Activated CD4-positive, alpha-beta T cell treated with anti-CD3 and anti-CD28 coated beads for 36 hours (primary cell): ENCODE results near the gene SLC25A42. TPM values are rescaled to one million over a fixed set of nuclear protein-coding genes. Genes with fewer than 3 reads are reported as not detected.
"Not testable (repeated sequence)": the region's sequence is repeated elsewhere in the genome, so short reads cannot be mapped to it uniquely, and the experiment has no call there.

Experiments
- ATAC-seq: fragments of 200-7000 bp; cut with Tn5 transposase; one replicate; pipeline ENCODE4 v1.10.0; 2021; ENCODE audit warnings: mild to moderate bottlenecking, moderate library complexity
- CTCF ChIA-PET: fragments of 350-600 bp; sonication (Branson Sonifier 250); formaldehyde crosslinking; loops from one replicate; lab custom pipeline; 2021; ENCODE audit warnings: antibody characterized with exemption; lab: Charles Lee
- POLR2A ChIA-PET: fragments of 350-600 bp; sonication (Branson Sonifier 250); formaldehyde crosslinking; loops from one replicate; lab custom pipeline; 2021; ENCODE audit warnings: antibody characterized with exemption, inconsistent platforms; lab: Charles Lee
- DNase-seq: peaks from one replicate; pipeline ENCODE4 v3.0.0-alpha.2; 2020
- H3K27ac Mint-ChIP-seq: one replicate; pipeline ENCODE4 v1.8.0; 2021; ENCODE audit warnings: mixed read lengths
- H3K27me3 Mint-ChIP-seq: one replicate; pipeline ENCODE4 v1.8.0; 2021; ENCODE audit warnings: mixed read lengths
- H3K36me3 Mint-ChIP-seq: one replicate; pipeline ENCODE4 v1.8.0; 2021; ENCODE audit warnings: low read depth, mixed read lengths
- H3K4me1 Mint-ChIP-seq: one replicate; pipeline ENCODE4 v1.8.0; 2021; ENCODE audit warnings: mixed read lengths
- H3K4me3 Mint-ChIP-seq: one replicate; pipeline ENCODE4 v1.8.0; 2021; ENCODE audit warnings: mild to moderate bottlenecking, moderate library complexity, mixed read lengths
- H3K9me3 Mint-ChIP-seq: one replicate; pipeline ENCODE4 v1.8.0; 2021; ENCODE audit warnings: low read depth, mixed read lengths
- intact Hi-C, 2 experiments: fragments of 100-400 bp; cut with DNase I in 1 of 2; cut with micrococcal nuclease in 1 of 2; formaldehyde crosslinking; loops; one replicate each; pipeline versions ENCODE4 v1.14.2 to v1.15.1; 2022 to 2024; cut with DNase I, micrococcal nuclease
- total RNA-seq, 2 experiments: library from RNA; stranded (reverse); gene quantifications; one replicate each; pipeline ENCODE4 v1.2.3, GENCODE V29; 2021

SLC25A42 gene
- 10 to 100 TPM; 10.4 to 10.6 TPM for total RNA-seq

- intact Hi-C loops = loop anchor here (1.0 to 10.0 kb wide), 17 partner anchors 30 to 541 kb away; partner anchors contain the start of genes ARMC6 (in 2 of the 2), SUGP2 (in 2 of the 2), TMEM161A (in 2 of the 2) and BORCS8 (in 1 of the 2)
- Mint-ChIP-seq H3K4me3 (peak within 1 kb of the TSS; percentile 75), H3K27me3 (no peaks in the 10 kb centered on the region), H3K9me3 (no peaks in the 10 kb centered on the region), H3K36me3 (no peaks in the 10 kb centered on the region), H3K27ac (peak within 1 kb of the TSS; percentile 85), H3K4me1 (peaks cover 34% of the 10 kb centered on the region)
- ATAC-seq (peak; percentile 96), DNase-seq (peak; percentile 99)
- ChIA-PET POLR2A (interaction anchor here (0.5 to 0.8 kb wide), 3 partner anchors 24 to 67 kb away, joined by 3 read pairs; no protein-coding TSS in a partner anchor), CTCF (interaction anchor here (0.7 to 1.7 kb wide), 6 partner anchors 9 to 735 kb away, joined by 3 to 6 read pairs (median 3); no protein-coding TSS in a partner anchor)
These were observed at the start of gene SLC25A42 for GRCh38 chr19:19063183-19064097. Gene SLC25A42 (plus strand): TSS chr19:19063994. CDS start chr19:19096125, 32,131 bp downstream.

GRCh38 chr19:19021115-19021514 lies 42.7 kb upstream of the SLC25A42 start:
- Mint-ChIP-seq H3K27me3 (no peaks in the 10 kb centered on the region), H3K4me1 (peaks cover 18% of the 10 kb centered on the region), H3K27ac (no peak overlapping the region), H3K36me3 (peaks cover 62% of the 10 kb centered on the region), H3K4me3 (no peak overlapping the region), H3K9me3 (no peaks in the 10 kb centered on the region)
- POLR2A ChIA-PET = interaction anchor here (0.6 kb wide), 2 partner anchors 95 to 330 kb away, joined by 4 read pairs; no protein-coding TSS in a partner anchor
- intact Hi-C loops = no loop called here
- DNase-seq (no peak), ATAC-seq (no peak)
- CTCF ChIA-PET = interaction anchor here (0.6 to 1.8 kb wide), 3 partner anchors 10 to 296 kb away, joined by 3 to 4 read pairs (median 4); no protein-coding TSS in a partner anchor

GRCh38 chr19:19022380-19022961 lies 41.3 kb upstream of the SLC25A42 start:
- Mint-ChIP-seq H3K4me3 (no peak overlapping the region), H3K27ac (peak overlapping the region; percentile 38), H3K27me3 (no peaks in the 10 kb centered on the region), H3K4me1 (peaks cover 18% of the 10 kb centered on the region), H3K9me3 (no peaks in the 10 kb centered on the region), H3K36me3 (peaks cover 65% of the 10 kb centered on the region)
- no peak for ATAC-seq
- ChIA-PET POLR2A (no interaction called here), CTCF (no interaction called here)
- intact Hi-C loops = no loop called here
- DNase-seq = no peak

- intact Hi-C loops, DNase-seq, H3K4me3 Mint-ChIP-seq, H3K27me3 Mint-ChIP-seq, ATAC-seq, CTCF ChIA-PET, H3K9me3 Mint-ChIP-seq, H3K27ac Mint-ChIP-seq: not testable (repeated sequence)
- H3K36me3 Mint-ChIP-seq = peaks cover 66% of the 10 kb centered on the region
- POLR2A ChIA-PET = interaction anchor here (0.6 kb wide), 2 partner anchors 40 to 171 kb away, joined by 3 to 6 read pairs; no protein-coding TSS in a partner anchor
- peaks cover 23% of the 10 kb centered on the region for H3K4me1 Mint-ChIP-seq
These were observed 40.4 kb upstream of the SLC25A42 start for GRCh38 chr19:19023376-19023775.

GRCh38 chr19:19025861-19026260 lies 37.9 kb upstream of the SLC25A42 start:
- ChIA-PET CTCF (no interaction called here), POLR2A (no interaction called here)
- intact Hi-C loops = no loop called here
- ATAC-seq (no peak), DNase-seq (no peak)
- Mint-ChIP-seq H3K27me3 (no peaks in the 10 kb centered on the region), H3K9me3 (no peaks in the 10 kb centered on the region), H3K4me1 (peaks cover 24% of the 10 kb centered on the region), H3K27ac (no peak overlapping the region), H3K36me3 (peaks cover 69% of the 10 kb centered on the region), H3K4me3 (no peak overlapping the region)

- Mint-ChIP-seq H3K4me1 (peaks cover 21% of the 10 kb centered on the region), H3K27me3 (no peaks in the 10 kb centered on the region), H3K36me3 (peaks cover 68% of the 10 kb centered on the region), H3K4me3 (no peak overlapping the region), H3K9me3 (no peaks in the 10 kb centered on the region), H3K27ac (no peak overlapping the region)
- intact Hi-C loops = no loop called here
- ChIA-PET POLR2A (no interaction called here), CTCF (no interaction called here)
- ATAC-seq (no peak), DNase-seq (no peak)
These were observed 37.4 kb upstream of the SLC25A42 start for GRCh38 chr19:19026299-19026971.

- no peaks in the 10 kb centered on the region for H3K27me3 Mint-ChIP-seq
- no peak overlapping the region for H3K4me3 Mint-ChIP-seq
- intact Hi-C loops = no loop called here
- peaks cover 70% of the 10 kb centered on the region for H3K36me3 Mint-ChIP-seq
- ATAC-seq = no peak
- ChIA-PET POLR2A (no interaction called here), CTCF (no interaction called here)
- H3K27ac Mint-ChIP-seq = no peak overlapping the region
- no peak for DNase-seq
- no peaks in the 10 kb centered on the region for H3K9me3 Mint-ChIP-seq
- peaks cover 25% of the 10 kb centered on the region for H3K4me1 Mint-ChIP-seq
These were observed 36.6 kb upstream of the SLC25A42 start for GRCh38 chr19:19027228-19027627.

GRCh38 chr19:19028526-19028925 lies 35.3 kb upstream of the SLC25A42 start:
- ChIA-PET CTCF (no interaction called here), POLR2A (no interaction called here)
- no peak for ATAC-seq
- Mint-ChIP-seq H3K36me3 (peaks cover 63% of the 10 kb centered on the region), H3K27ac (no peak overlapping the region), H3K9me3 (no peaks in the 10 kb centered on the region), H3K27me3 (no peaks in the 10 kb centered on the region), H3K4me3 (no peak overlapping the region), H3K4me1 (peaks cover 17% of the 10 kb centered on the region)
- intact Hi-C loops = no loop called here
- no peak for DNase-seq

- H3K27ac Mint-ChIP-seq = peak overlapping the region; percentile 93
- CTCF ChIA-PET = interaction anchor here (0.5 kb wide), 1 partner anchor 454 kb away, joined by 3 read pairs; no protein-coding TSS in a partner anchor
These were observed 31.9 kb upstream of the SLC25A42 start for GRCh38 chr19:19031891-19032290.

GRCh38 chr19:19032420-19033175 lies 31.2 kb upstream of the SLC25A42 start:
- intact Hi-C loops = loop anchor here (1.0 to 5.0 kb wide), 16 partner anchors 31 to 1085 kb away; partner anchors contain the start of genes BORCS8 (in 2 of the 2), COPE (in 2 of the 2), DDX49 (in 2 of the 2) and RFXANK (in 2 of the 2)
- H3K36me3 Mint-ChIP-seq = peaks cover 46% of the 10 kb centered on the region
- peak overlapping the region; percentile 93 for H3K27ac Mint-ChIP-seq
- DNase-seq (peak; percentile 93), ATAC-seq (peak; percentile 76)
- no peaks in the 10 kb centered on the region for H3K9me3 Mint-ChIP-seq
- no peaks in the 10 kb centered on the region for H3K27me3 Mint-ChIP-seq
- peaks cover 37% of the 10 kb centered on the region for H3K4me1 Mint-ChIP-seq
- ChIA-PET CTCF (interaction anchor here (0.5 kb wide), 1 partner anchor 454 kb away, joined by 3 read pairs; no protein-coding TSS in a partner anchor), POLR2A (no interaction called here)
- peak overlapping the region; percentile 98 for H3K4me3 Mint-ChIP-seq

More at GRCh38 chr19:19031891-19032290, 31.9 kb upstream of the SLC25A42 start:
- DNase-seq (no peak), ATAC-seq (no peak)
- Mint-ChIP-seq H3K36me3 (peaks cover 47% of the 10 kb centered on the region), H3K9me3 (no peaks in the 10 kb centered on the region), H3K4me1 (peaks cover 37% of the 10 kb centered on the region), H3K4me3 (peak overlapping the region; percentile 98), H3K27me3 (no peaks in the 10 kb centered on the region)
- POLR2A ChIA-PET = no interaction called here
- intact Hi-C loops = loop anchor here (1.0 to 5.0 kb wide), 7 partner anchors 113 to 1085 kb away; partner anchors contain the start of genes BORCS8 (in 1 of the 2), COPE (in 1 of the 2), DDX49 (in 1 of the 2) and REX1BD (in 1 of the 2)
